Measurements from ENCODE around the gene CCIN.

DNA sequence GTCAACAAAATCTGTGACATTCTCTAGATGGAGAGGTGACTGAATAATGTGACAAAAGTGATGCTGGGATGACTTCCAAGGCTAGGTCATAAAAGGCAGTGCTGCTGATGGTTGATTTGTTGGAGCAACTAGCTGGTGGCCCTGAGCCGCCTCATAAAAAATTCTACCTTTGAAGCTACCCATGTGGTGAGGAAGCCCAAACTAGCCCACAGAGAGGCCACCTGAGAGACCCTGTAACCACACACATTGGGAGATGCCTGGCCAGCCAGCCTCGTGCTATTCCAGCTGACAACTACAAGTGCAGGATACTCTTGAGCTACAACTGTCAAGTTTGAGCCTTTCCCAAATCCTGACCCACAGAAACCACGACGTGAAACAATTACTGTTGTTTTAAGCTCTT is 44.2 kb downstream of the CCIN start:
- TF ChIP-seq CTCF (IDR thresholded peaks at IDR 0.05; ENCODE audit: insufficient read depth, low read depth, low read length) = no peak
- no peak for TF ChIP-seq EZH2 (IDR thresholded peaks at IDR 0.05; ENCODE audit: insufficient read depth, low read length)

All from astrocyte (in vitro differentiated cells and primary cell).